Vagina (tissue), 2 donors: ENCODE measurements around the gene PDXP.

Experiments used
- POLR2A ChIP-seq, 2 donors: fragments of 450-650 bp; IDR thresholded peaks; one replicate each; pipeline ENCODE4 v1.6.1; 2017; ENCODE audit warnings: antibody characterized with exemption in 2 of 2, mild to moderate bottlenecking in 2 of 2, moderate library complexity in 2 of 2
- POLR2AphosphoS5 ChIP-seq, 2 donors: sonication (generic); formaldehyde crosslinking; IDR thresholded peaks; one replicate each; pipeline ENCODE4 v1.9.0; 2017; ENCODE audit warnings: antibody characterized with exemption in 2 of 2, mild to moderate bottlenecking in 2 of 2, low read depth in 1 of 2; ENCODE audit not compliant: insufficient read depth in 1 of 2

DNA sequence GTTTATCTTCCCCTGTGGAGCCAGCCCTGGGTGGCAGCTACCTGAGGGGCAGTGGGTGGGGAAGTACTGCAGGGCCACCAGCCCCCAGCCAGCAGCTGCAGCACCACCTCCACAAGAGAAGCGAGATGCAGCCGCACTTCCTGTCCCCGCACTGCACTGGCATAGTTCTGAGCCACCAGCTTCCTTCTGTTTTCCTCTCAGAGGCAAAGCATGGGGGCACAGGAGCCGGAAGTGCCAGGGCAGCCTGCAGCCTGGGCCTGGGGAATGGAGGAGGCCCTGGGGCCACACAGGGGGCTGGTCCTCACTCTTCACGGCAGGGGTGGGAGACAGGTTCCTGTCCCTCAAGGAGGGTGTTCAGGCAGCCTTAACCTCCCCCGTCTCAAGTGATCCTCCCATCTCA is 31.0 kb upstream of the PDXP start:
- TF ChIP-seq POLR2A (IDR thresholded peaks at IDR 0.05) (no peak), POLR2AphosphoS5 (IDR thresholded peaks at IDR 0.05; ENCODE audit: insufficient read depth in 1 of 2, low read depth in 1 of 2) (peak in 1 of 2 donors; percentile 32)
